H1 (cell line): Measurements from ENCODE around the gene SLC24A3. TPM values are rescaled to one million over a fixed set of nuclear protein-coding genes. Genes with fewer than 3 reads are reported as not detected.

Experiments
- CTCF ChIA-PET: fragments of 300-600 bp; sonication (Branson Sonifier 250); formaldehyde crosslinking; loops from one replicate; lab custom pipeline; 2021; ENCODE audit not compliant: partially characterized antibody; lab: Charles Lee
- POLR2A ChIA-PET: fragments of 300-600 bp; sonication (Branson Sonifier 250); formaldehyde crosslinking; loops from one replicate; lab custom pipeline; 2021; ENCODE audit warnings: inconsistent platforms; ENCODE audit not compliant: partially characterized antibody; lab: Charles Lee
- DNase-seq, 2 experiments: peaks; one replicate each; pipeline versions ENCODE4 v3.0.0 to v3.0.0-alpha.2; 2010 to 2022; ENCODE audit warnings: low spot score in 2 of 2, low read depth in 1 of 2, mixed read lengths in 1 of 2
- FAIRE-seq: peaks from 2 replicates; lab custom pipeline; 2011; peaks lifted over from hg19 to GRCh38; lab: Jason Lieb, UNC
- H2AFZ ChIP-seq: 2 replicates; pipeline ENCODE4 v1.8.1; 2012; ENCODE audit warnings: low read length, inconsistent platforms
- H2AK5ac ChIP-seq: 2 replicates; pipeline ENCODE4 v1.6.1; 2013; ENCODE audit warnings: low read depth, low read length
- H2BK120ac ChIP-seq: replicated peaks from 2 replicates; pipeline ENCODE3; 2013; ENCODE audit warnings: low read depth, low read length, inconsistent platforms
- H2BK12ac ChIP-seq: 2 replicates; pipeline ENCODE4 v1.6.1; 2013; ENCODE audit warnings: low read depth, low read length
- H2BK15ac ChIP-seq: 2 replicates; pipeline ENCODE4 v1.6.1; 2013; ENCODE audit warnings: low read length
- H2BK20ac ChIP-seq: 2 replicates; pipeline ENCODE4 v1.6.1; 2013; ENCODE audit warnings: low read length
- H2BK5ac ChIP-seq: 2 replicates; pipeline ENCODE4 v1.6.1; 2013; ENCODE audit warnings: low read depth, low read length
- H3K14ac ChIP-seq: 2 replicates; pipeline ENCODE4 v1.6.1; 2013; ENCODE audit warnings: inconsistent platforms; ENCODE audit not compliant: insufficient read length
- H3K18ac ChIP-seq: 2 replicates; pipeline ENCODE4 v1.6.1; 2013; ENCODE audit warnings: low read length; ENCODE audit errors: extremely low read depth
- H3K23ac ChIP-seq: 2 replicates; pipeline ENCODE4 v1.6.1; 2013; ENCODE audit warnings: inconsistent platforms; ENCODE audit not compliant: insufficient read length
- H3K23me2 ChIP-seq: 2 replicates; pipeline ENCODE4 v1.6.1; 2013; ENCODE audit warnings: low read depth, low read length
- H3K27ac ChIP-seq: 2 replicates; pipeline ENCODE4 v1.6.1; 2011; ENCODE audit warnings: low read depth, low read length, inconsistent platforms
- H3K27me3 ChIP-seq, 4 experiments: replicated peaks in 1 of 4; 1 replicate in 1 of 4; 2 replicates in 3 of 4; pipeline versions ENCODE4 v1.6.1 to v1.8.1; 2011 to 2013; ENCODE audit warnings: low read length in 3 of 4, mild to moderate bottlenecking in 3 of 4, inconsistent platforms in 2 of 4, mixed read lengths in 2 of 4, moderate library complexity in 1 of 4; ENCODE audit not compliant: control insufficient read depth in 3 of 4, insufficient read depth in 3 of 4; ENCODE audit errors: extremely low read depth in 1 of 4
- H3K36me3 ChIP-seq, 4 experiments: 2 replicates each; pipeline versions ENCODE4 v1.6.1 to v1.8.1; 2011 to 2013; ENCODE audit warnings: mild to moderate bottlenecking in 4 of 4, low read length in 3 of 4, moderate library complexity in 2 of 4, control low read depth in 1 of 4, inconsistent platforms in 1 of 4; ENCODE audit not compliant: insufficient read depth in 4 of 4, control insufficient read depth in 2 of 4
- H3K4ac ChIP-seq: replicated peaks from 2 replicates; pipeline ENCODE3; 2013; ENCODE audit warnings: low read length, low read depth, mixed read lengths, inconsistent platforms; ENCODE audit not compliant: insufficient read length
- H3K4me1 ChIP-seq, 4 experiments: replicated peaks in 1 of 4; 1 replicate in 1 of 4; 2 replicates in 3 of 4; pipeline versions ENCODE4 v1.6.1 to v1.8.1; 2011 to 2013; ENCODE audit warnings: low read length in 3 of 4, inconsistent platforms in 2 of 4, mixed read lengths in 1 of 4; ENCODE audit not compliant: insufficient read depth in 4 of 4, control insufficient read depth in 3 of 4
- H3K4me2 ChIP-seq, 2 experiments: 2 replicates each; pipeline versions ENCODE4 v1.6.1 to v1.8.1; 2011 to 2013; ENCODE audit warnings: low read depth in 2 of 2, low read length in 2 of 2, control low read depth in 1 of 2, inconsistent platforms in 1 of 2, mild to moderate bottlenecking in 1 of 2; ENCODE audit not compliant: insufficient read depth in 1 of 2
- H3K4me3 ChIP-seq, 4 experiments: fragments of 200-600, 300-600 bp in 1 of 4; sonication (generic), shearing (Covaris generic), sonication (Bioruptor Twin) in 1 of 4; 2 replicates each; pipeline versions ENCODE4 v1.5.1 to v1.8.1; 2011 to 2016; ENCODE audit warnings: low read length in 4 of 4, low read depth in 3 of 4, control low read depth in 2 of 4, inconsistent platforms in 2 of 4, mild to moderate bottlenecking in 2 of 4, mixed read lengths in 1 of 4, moderate library complexity in 1 of 4; ENCODE audit not compliant: insufficient read depth in 2 of 4; ENCODE audit errors: extremely low read depth in 1 of 4
- H3K56ac ChIP-seq: replicated peaks from 2 replicates; pipeline ENCODE3; 2013; ENCODE audit warnings: low read depth, mild to moderate bottlenecking, mixed read lengths, low read length, inconsistent platforms; ENCODE audit not compliant: insufficient read length
- H3K79me1 ChIP-seq: 2 replicates; pipeline ENCODE4 v1.6.1; 2013; ENCODE audit warnings: low read depth, low read length, control low read depth
- H3K79me2 ChIP-seq, 2 experiments: 2 replicates each; pipeline versions ENCODE4 v1.6.1 to v1.8.1; 2012 to 2013; ENCODE audit warnings: low read length in 2 of 2, mild to moderate bottlenecking in 2 of 2, inconsistent platforms in 1 of 2; ENCODE audit not compliant: insufficient read depth in 2 of 2, control insufficient read depth in 1 of 2
- H3K9ac ChIP-seq, 4 experiments: replicated peaks in 1 of 4; 1 replicate in 1 of 4; 2 replicates in 3 of 4; pipeline versions ENCODE4 v1.6.1 to v1.8.1; 2011 to 2013; ENCODE audit warnings: low read depth in 3 of 4, low read length in 3 of 4, control low read depth in 2 of 4, mild to moderate bottlenecking in 2 of 4, moderate library complexity in 2 of 4, inconsistent platforms in 1 of 4; ENCODE audit errors: extremely low read depth in 1 of 4
- H3K9me3 ChIP-seq, 2 experiments: 2 replicates each; pipeline versions ENCODE4 v1.6.1 to v1.8.1; 2012 to 2013; ENCODE audit warnings: mild to moderate bottlenecking in 2 of 2, moderate library complexity in 2 of 2, control low read depth in 1 of 2, inconsistent platforms in 1 of 2, low read depth in 1 of 2, low read length in 1 of 2, mixed read lengths in 1 of 2; ENCODE audit not compliant: insufficient read depth in 2 of 2
- H4K20me1 ChIP-seq, 2 experiments: replicated peaks in 1 of 2; 2 replicates each; pipeline versions ENCODE3 to v1.8.1; 2011 to 2013; ENCODE audit warnings: inconsistent platforms in 2 of 2, low read length in 2 of 2, mild to moderate bottlenecking in 1 of 2; ENCODE audit not compliant: insufficient read depth in 2 of 2, control insufficient read depth in 1 of 2
- H4K5ac ChIP-seq: 2 replicates; pipeline ENCODE4 v1.6.1; 2013; ENCODE audit warnings: low read length, low read depth, mixed read lengths, inconsistent platforms; ENCODE audit not compliant: insufficient read length
- H4K8ac ChIP-seq: 2 replicates; pipeline ENCODE4 v1.8.0; 2013; ENCODE audit warnings: mild to moderate bottlenecking, moderate library complexity, low read length, inconsistent platforms; ENCODE audit not compliant: insufficient read depth; ENCODE audit errors: extremely low read depth
- H4K91ac ChIP-seq: replicated peaks from 2 replicates; pipeline ENCODE3; 2013; ENCODE audit warnings: low read length, mixed read lengths, inconsistent platforms; ENCODE audit not compliant: insufficient read length
- CBX8 ChIP-seq: fragments of 300-800, 300-1000 bp; sonication (generic); IDR thresholded peaks from 2 replicates; pipeline ENCODE4 v1.7.1; 2016; ENCODE audit warnings: low read depth, low read length, borderline replicate concordance
- KDM1A ChIP-seq: fragments of 200-600, 300-600 bp; sonication (generic); IDR thresholded peaks from 2 replicates; pipeline ENCODE4 v1.7.1; 2016; ENCODE audit warnings: mild to moderate bottlenecking, low read length, borderline replicate concordance
- KDM4A ChIP-seq: IDR thresholded peaks from one replicate; pipeline ENCODE4 v1.7.1; 2012; ENCODE audit warnings: low read depth, mild to moderate bottlenecking, moderate library complexity, low read length, inconsistent platforms; ENCODE audit not compliant: severe bottlenecking
- MAFK ChIP-seq: IDR thresholded peaks from 2 replicates; pipeline ENCODE4 v1.6.1; 2012; ENCODE audit warnings: low read depth, mild to moderate bottlenecking, improper control_type of control experiment, low read length
- POLR2AphosphoS5 ChIP-seq: IDR thresholded peaks from 2 replicates; pipeline ENCODE4 v1.6.1; 2011; ENCODE audit warnings: low read depth, low read length
- RAD21 ChIP-seq, 2 experiments: IDR thresholded peaks in 1 of 2; conservative IDR thresholded peaks in 1 of 2; 2 replicates each; pipeline ENCODE4 v1.6.1; 2011; ENCODE audit warnings: low read depth in 2 of 2, low read length in 2 of 2, improper control_type of control experiment in 1 of 2, inconsistent platforms in 1 of 2, mild to moderate bottlenecking in 1 of 2, moderate library complexity in 1 of 2
- SAP30 ChIP-seq: fragments of 300-600 bp; sonication (generic); IDR thresholded peaks from 2 replicates; pipeline ENCODE4 v1.7.1; 2012; ENCODE audit warnings: low read length, moderate library complexity, mild to moderate bottlenecking, inconsistent platforms; ENCODE audit not compliant: insufficient read depth, insufficient replicate concordance
- SUZ12 ChIP-seq: fragments of 200-600 bp; sonication (generic); IDR thresholded peaks from 2 replicates; pipeline ENCODE4 v1.6.1; 2012; ENCODE audit warnings: mild to moderate bottlenecking, inconsistent platforms, low read length, moderate library complexity, mixed read lengths
- WGBS, 2 experiments: shearing (Covaris generic) in 1 of 2; methylation state at CpG; one replicate each; pipeline versions ENCODE4 v1.1.6 to v1.1.7; 2013 to 2015; ENCODE audit warnings: low lambda C conversion rate in 2 of 2, mixed read lengths in 2 of 2, inconsistent platforms in 1 of 2, low coverage in 1 of 2, missing lambda C conversion rate in 1 of 2; ENCODE audit not compliant: insufficient replicate concordance in 2 of 2, insufficient coverage in 1 of 2, insufficient read length in 1 of 2; ENCODE audit errors: extremely low coverage in 1 of 2, missing lambda C conversion rate in 1 of 2; 5-methylcytosine and 5-hydroxymethylcytosine counted together
- polyA plus RNA-seq, 7 experiments: library from polyadenylated mRNA; depleted of rRNA in 3 of 7; stranded (reverse) in 5 of 7; unstranded in 2 of 7; fragments of >200 nt in 5 of 7; fragments of 200-250 nt in 2 of 7; gene quantifications; 1 replicate in 5 of 7; 2 replicates in 1 of 7; 4 replicates in 1 of 7; pipeline versions ENCODE4 v1.2.1 to v1.2.3, GENCODE V29; 2011 to 2013; ENCODE audit warnings: missing spikeins in 2 of 7, mixed read lengths in 2 of 7
- total RNA-seq: library from RNA; stranded (reverse); fragmentation: NEBNext Ultra II Directional; extraction: Animal tissue kit (Norgen Biotek cat#: 25700); gene quantifications from 2 replicates; pipeline ENCODE4 v1.2.1, GENCODE V29; 2021

The SLC24A3 gene
- total and polyA plus RNA-seq, 2 of the 8 experiments (the other 6 are each of a cell fraction or from before 2014, with no cell fraction given): 4.5 to 6.3 TPM

DNA sequence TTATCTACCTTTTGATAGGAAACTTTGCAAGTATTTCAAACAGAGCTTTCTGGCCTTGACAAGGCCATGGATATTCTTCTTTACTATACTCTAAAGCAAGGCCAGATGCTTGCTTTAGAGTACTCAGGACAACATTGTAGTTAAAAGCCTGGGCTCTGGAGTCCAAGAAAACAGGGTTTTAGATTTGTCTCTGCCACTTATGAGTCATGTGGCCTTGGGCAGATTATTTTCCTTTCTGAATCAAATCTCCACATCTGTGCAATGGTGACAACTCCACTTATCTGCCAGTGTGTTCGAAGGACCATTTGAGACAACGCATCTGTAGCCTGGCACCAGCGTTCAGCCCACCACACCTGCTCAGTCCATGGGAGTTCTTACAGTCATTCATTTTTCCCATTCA is 279.7 kb downstream of the SLC24A3 start:
- no peak overlapping the region for H2AFZ ChIP-seq
- no peak overlapping the region for H3K56ac ChIP-seq
- no peaks in the 10 kb centered on the region; a peak in 1 of 7 replicates for H3K4me1 ChIP-seq
- no peak overlapping the region for H3K4ac ChIP-seq
- H3K4me2 ChIP-seq: no peak overlapping the region
- no peaks in the 10 kb centered on the region for H3K23me2 ChIP-seq
- no peak for TF ChIP-seq SAP30
- TF ChIP-seq MAFK: no peak
- no peak for TF ChIP-seq KDM1A
- TF ChIP-seq KDM4A: no peak
- TF ChIP-seq POLR2AphosphoS5: no peak
- TF ChIP-seq SUZ12: no peak
- TF ChIP-seq CBX8: no peak
- TF ChIP-seq RAD21 (IDR thresholded peaks at IDR 0.05 in 1 of 2, conservative IDR thresholded peaks at IDR 0.05 in 1 of 2; ENCODE audit: low read depth in 2 of 2, low read length in 2 of 2): no peak
- no peaks in the 10 kb centered on the region for H4K20me1 ChIP-seq
- H3K9ac ChIP-seq: no peak overlapping the region
- no peaks in the 10 kb centered on the region for H3K36me3 ChIP-seq
- DNase-seq (no peak), FAIRE-seq (no peak)
- H3K18ac ChIP-seq: no peak overlapping the region
- H3K79me2 ChIP-seq: no peaks in the 10 kb centered on the region
- H2BK15ac ChIP-seq: no peak overlapping the region
- H2AK5ac ChIP-seq: no peak overlapping the region
- H3K14ac ChIP-seq: no peak overlapping the region
- no peak overlapping the region for H2BK12ac ChIP-seq
- no peaks in the 10 kb centered on the region for H3K79me1 ChIP-seq
- H4K8ac ChIP-seq: no peak overlapping the region
- CTCF ChIA-PET: no interaction called here
- WGBS, 2 experiments: 89% methylated on average over 3 of the region's 3 CpGs; no CpG with 5 or more reads in 1 of the 2 experiments
- POLR2A ChIA-PET: no interaction called here
- H3K9me3 ChIP-seq: no peaks in the 10 kb centered on the region
- no peak overlapping the region for H2BK20ac ChIP-seq
- H3K27ac ChIP-seq: no peak overlapping the region
- no peak overlapping the region for H3K23ac ChIP-seq
- no peaks in the 10 kb centered on the region for H3K27me3 ChIP-seq
- H2BK120ac ChIP-seq: no peak overlapping the region
- H2BK5ac ChIP-seq: no peak overlapping the region
- no peak overlapping the region for H4K91ac ChIP-seq
- H3K4me3 ChIP-seq: no peak overlapping the region
- H4K5ac ChIP-seq: no peak overlapping the region
